ENCODE data around the gene IRX1.

Gene IRX1

GRCh38 chr5:3601061-3601710 is 5.6 kb downstream of the IRX1 start:
- DNase-seq: no peak

DNA sequence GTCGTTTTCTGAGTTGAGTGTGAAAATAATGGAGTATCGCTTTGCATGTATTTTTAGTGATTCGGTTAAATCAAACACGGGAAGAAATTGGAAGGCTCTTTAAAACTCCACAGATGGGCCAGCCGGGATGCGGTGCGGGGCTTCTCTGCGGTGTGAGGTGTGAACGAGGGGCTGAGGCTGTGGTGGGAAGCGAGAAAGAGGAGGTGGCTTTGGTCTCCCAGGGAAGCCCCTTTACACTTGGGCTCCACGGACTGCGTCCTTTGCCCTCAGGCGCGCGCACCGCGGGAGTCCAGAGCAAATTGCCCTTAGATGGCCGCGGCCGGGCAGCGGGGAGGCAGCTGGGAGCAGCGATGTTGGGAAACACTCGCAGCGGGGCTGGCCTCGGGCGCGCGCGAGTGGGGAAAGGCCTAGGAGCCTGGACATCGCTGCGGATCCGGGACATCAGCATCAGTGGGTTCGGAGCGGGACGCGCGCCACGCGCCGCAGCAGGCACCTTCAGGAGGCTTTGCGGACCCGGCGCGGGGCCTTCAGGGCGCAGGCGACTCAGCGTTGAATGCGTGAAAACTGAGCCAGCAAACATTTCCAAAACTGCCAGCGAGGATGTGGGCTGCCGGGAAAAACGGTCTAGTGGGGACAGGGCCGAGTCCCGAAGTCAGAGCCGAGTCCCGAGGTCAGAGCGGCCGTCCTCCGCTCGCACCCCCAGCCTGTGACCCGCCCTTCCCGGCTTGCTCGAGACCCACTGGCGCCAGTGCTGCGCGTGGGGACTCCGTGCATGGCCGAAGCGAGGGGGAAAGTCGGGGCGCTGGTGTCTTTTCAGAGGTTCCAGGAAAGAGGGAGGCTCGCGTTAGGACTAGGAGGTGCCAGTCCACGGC is 6.5 kb downstream of the IRX1 start:
- DNase-seq: no peak

DNA sequence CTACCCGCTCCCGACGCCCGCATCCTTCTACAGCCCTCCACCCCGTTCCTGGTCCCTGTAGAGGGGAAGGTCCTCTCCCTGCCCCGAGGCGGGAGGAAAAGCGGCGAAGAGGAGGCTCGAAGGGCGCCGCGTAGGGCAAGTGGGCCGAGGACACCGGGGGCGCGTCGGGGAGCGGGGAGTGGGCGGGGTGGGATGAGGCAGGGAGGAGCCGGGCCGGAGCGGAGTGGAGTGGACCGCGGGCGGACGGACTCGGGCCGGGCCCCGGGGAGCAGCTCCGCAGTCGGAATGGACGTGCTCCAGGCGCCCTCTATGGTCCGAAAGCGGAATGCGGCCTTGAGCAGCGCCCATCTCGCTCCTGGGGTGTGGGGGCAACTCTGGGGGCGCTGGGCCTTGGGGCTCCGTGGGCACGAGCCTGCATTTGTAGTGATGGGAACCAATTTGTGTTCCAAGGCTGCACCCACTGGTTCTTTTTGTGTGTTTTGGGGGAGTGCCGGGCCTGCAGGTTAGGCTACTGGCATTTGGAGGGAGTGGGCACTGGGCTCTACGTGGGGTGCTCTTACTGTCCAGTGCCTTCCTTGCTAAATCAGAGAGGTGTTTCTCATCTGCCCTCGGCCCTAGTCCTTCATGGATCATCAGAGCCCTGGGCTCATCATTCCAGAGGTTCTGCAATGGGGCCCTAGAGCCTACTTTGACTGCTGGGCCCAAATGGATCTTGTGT is 7.3 kb downstream of the IRX1 start:
- DNase-seq: no peak

DNA sequence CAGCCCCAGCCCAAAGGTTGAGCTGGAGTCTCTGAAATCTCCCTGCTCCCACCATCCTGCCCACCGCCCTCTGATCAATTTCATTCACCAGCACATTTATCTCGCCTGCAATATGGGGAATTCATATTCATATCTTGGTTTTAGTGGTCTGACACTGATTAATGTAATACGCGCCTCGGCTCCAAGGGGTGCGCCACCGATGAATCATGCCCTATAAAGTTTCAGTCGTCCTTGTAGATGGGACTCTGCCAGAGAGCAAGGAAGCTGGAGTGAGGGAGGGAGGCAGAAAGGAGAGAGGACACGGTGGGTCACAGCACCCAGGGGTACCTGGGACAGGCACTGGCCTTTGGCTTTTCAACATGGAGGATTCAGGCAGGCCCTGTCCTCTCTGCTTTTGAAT is 8.9 kb downstream of the IRX1 start:
- no peak for DNase-seq

GRCh38 chr5:3605298-3606010 is 9.8 kb downstream of the IRX1 start:
- DNase-seq: no peak

DNA sequence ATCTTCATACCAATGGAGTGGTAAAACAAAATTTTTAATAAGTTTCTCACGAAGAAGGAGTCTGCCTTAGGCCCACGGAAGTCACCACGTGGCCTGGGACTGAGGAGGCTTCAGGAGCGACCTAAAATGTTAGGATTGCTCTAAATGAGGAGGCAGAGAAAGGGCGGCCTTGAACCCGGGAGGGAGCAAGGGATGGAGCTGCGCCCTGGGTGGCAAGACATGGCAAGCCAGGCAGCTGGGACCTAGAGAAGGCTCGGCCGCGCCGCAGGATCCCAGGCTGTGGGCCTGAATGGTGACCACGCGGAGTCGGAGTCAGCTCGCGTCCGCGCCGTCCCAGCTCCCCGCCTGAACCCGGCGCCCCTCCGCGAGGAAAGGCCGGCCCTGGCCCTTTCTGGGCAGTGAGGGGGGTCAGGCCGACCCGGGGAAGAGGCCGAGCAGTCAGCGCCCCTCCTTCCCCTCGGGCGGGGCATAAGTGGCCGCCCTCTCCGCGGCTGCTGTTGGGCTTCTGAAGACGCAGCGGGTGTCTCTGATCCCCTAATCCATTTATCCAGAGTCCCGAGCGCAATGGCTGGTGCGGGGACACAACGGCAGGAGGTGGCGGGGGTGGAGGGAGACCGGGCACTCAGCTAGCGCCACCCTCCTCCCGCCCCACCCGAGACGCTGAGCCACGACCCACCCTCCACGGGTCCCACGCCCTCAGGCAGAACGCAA is 10.6 kb downstream of the IRX1 start:
- DNase-seq: no peak

- no peak for DNase-seq
These were observed 12.0 kb downstream of the IRX1 start for GRCh38 chr5:3607541-3608181.

- DNase-seq: no peak
These were observed 13.6 kb downstream of the IRX1 start for GRCh38 chr5:3609120-3609681.

DNA sequence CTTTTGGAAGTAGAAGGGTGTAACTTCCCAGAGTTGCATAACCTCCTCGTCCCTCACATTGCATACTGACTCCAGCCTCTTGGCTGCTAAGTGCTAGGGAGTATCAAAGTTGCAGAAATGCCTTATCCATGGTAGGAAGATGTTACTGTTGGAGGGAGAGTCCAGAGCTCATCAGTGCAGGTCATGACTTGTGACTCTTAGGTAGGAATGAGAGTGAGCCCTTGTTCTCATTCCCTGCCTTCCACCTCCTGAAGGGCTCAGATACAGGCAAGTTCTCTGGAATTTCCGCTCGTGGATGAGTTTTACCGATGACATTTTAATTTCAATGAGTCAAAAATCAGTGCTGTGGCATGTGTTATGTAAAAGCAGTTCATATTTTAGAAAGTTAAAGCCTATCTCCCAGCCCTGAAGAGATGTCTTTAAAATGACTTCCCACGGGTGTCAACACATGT is 17.0 kb downstream of the IRX1 start:
- no peak for DNase-seq

DNA sequence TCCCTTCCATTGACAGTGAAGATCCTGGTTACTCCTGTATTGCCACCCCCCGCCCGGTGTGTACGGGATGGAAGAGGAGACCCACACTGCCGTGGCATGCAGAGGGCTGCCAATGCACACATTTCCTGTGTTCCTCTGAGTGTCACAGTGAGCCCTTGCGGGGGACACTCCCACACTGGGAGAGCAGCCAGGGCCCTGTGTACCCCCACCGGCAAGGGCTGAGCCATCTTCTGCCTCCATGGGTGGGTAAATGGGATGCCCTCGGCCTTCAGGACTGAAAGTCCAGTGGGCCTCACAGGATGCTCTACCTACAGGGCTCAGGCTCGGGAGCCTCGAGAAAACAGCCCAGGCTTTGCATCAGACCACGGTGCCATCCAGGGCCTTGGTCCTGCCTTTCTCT is 18.1 kb downstream of the IRX1 start:
- no peak for DNase-seq

DNA sequence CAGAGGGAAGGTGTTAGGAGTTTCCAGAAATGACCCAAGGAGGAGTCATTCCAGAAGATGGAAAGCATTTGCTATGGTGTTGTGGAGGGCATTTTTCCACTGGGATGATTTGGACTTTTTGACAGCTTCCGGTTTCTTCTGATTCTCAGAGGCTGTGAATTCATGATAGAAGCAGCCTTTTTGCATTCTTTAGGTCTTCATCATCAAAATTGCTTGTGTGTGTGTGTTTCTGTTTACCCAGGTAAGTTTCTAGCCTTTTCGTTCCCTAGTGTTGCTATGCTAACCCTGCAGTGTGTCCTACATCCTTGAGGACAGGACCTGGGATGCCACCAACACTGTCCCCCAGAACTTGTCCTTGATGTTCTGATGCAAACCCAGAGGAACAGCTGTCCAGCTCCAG is 19.6 kb downstream of the IRX1 start:
- no peak for DNase-seq

GRCh38 chr5:3615829-3616228 is 20.2 kb downstream of the IRX1 start:
- no peak for DNase-seq

DNA sequence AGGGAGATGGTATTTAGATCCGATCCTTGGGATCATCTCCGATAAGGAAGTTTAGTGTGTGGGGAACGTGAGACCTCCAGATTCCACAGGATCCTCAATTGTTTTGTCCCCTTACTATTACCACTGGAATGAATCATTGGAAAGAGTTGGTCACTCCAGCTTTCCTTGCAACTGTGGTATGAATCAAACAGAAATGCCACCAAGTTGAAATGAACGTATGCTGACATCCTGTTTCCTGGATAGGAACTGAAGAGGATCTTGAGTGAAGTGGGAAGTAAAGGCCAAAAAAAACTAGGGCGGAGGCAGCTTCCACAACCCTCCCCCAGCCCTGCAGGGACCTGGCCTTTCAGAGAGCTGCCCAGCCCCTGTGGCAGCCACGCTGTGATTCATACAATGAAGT is 23.9 kb downstream of the IRX1 start:
- no peak for DNase-seq

GRCh38 chr5:3622961-3623360 is 27.3 kb downstream of the IRX1 start:
- no peak for DNase-seq

DNA sequence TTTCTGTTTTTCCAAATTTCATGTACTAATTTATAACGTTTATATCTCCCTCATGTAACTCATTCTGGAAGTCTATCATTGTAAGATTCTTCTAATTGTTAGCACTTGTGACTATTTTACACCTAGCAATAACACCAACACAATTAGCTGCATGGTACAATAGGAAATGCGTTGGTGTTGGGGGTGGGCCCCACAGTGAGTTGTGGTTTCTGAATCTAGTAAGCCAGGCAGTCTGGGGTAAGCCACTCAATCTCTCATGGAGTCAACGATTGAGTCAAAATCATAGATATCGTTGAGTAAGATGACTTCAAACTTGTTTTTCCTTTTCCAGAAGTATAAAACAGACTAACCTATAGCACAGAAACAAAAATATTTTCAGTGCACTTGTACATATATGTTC is 30.0 kb downstream of the IRX1 start:
- DNase-seq: no peak

GRCh38 chr5:3634061-3634460 is 38.4 kb downstream of the IRX1 start:
- no peak for DNase-seq

DNA sequence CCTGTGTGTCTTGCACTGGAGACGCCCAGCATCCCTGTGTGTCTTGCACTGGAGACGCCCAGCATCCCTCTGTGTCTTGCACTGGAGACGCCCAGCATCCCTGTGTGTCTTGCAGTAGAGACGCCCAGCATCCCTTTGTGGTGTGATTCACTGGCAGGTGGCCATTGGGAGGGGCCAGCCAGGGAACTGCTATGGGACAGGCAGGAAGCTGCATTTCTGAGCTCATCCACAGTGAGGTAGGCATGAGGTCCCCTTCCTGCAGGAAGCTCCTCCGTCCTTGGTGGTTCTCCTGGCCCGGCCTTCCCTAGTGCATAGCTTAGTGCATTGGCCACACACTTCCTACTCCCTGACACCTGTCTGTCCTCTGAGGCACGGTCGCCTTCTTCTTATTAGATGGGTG is 43.5 kb downstream of the IRX1 start:
- no peak for DNase-seq

- no peak for DNase-seq
These were observed 46.6 kb downstream of the IRX1 start for GRCh38 chr5:3642231-3642630.

DNA sequence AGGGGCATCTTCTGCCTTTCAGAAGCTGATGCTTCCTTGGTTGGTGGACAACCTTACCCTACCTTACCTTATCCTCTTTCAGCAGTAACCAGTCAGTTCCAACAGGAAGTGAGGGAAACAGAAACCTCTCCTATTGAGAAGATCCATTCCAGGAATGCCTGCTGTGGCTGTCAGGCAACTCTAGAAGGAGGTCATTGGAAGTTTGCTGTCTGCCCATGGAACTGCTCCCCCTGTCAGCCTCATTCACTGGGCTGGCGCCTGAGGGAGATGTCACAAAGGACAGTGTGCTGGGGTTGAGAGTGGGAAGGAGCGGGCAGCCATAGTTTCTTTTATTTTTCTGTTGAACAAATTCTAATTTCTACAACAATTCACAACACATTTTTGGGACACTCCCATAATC is 54.7 kb downstream of the IRX1 start:
- no peak for DNase-seq

DNA sequence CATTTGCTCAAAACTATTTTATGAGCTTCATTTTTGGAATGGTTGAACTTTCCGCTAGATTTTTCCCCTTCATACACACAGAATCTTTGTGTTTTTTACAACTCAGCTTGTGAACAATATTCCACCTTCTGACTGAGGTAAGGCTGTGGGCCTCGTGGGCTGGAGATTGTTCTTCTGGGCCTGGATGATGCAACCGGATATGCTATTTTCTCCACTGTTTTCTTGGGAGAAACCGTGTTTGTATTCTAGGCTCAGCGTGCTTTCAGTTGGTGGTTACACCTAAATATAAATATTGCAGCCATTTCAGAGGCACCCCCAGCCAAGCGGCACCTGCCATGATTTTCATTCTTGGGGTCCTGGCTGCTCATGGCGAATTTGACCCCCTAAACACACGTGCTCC is 55.2 kb downstream of the IRX1 start:
- no peak for DNase-seq

All from GDM1 (cell line).